Muscle layer of duodenum (tissue), 2 donors: Measurements from ENCODE around the gene ARID1A.

ENCODE experiments used
- H3K27ac ChIP-seq: one replicate; pipeline ENCODE4 v1.7.0; 2013; ENCODE audit warnings: mild to moderate bottlenecking, low read length
- H3K27me3 ChIP-seq: one replicate; pipeline ENCODE4 v1.7.0; 2013; ENCODE audit warnings: low read depth, mild to moderate bottlenecking, control low read depth, low read length
- H3K36me3 ChIP-seq, 2 donors: one replicate each; pipeline ENCODE4 v1.7.0; 2013; ENCODE audit warnings: low read length in 2 of 2, control low read depth in 1 of 2, mild to moderate bottlenecking in 1 of 2; ENCODE audit not compliant: insufficient read depth in 2 of 2, control insufficient read depth in 1 of 2
- H3K4me1 ChIP-seq, 2 donors: one replicate each; pipeline ENCODE4 v1.7.0; 2013; ENCODE audit warnings: low read length in 2 of 2, mild to moderate bottlenecking in 2 of 2, control low read depth in 1 of 2, moderate library complexity in 1 of 2; ENCODE audit not compliant: insufficient read depth in 2 of 2, control insufficient read depth in 1 of 2
- H3K4me3 ChIP-seq, 2 donors: one replicate each; pipeline ENCODE4 v1.7.0; 2013; ENCODE audit warnings: low read length in 2 of 2, low read depth in 1 of 2, mild to moderate bottlenecking in 1 of 2
- H3K9me3 ChIP-seq, 2 donors: one replicate each; pipeline ENCODE4 v1.7.0; 2013; ENCODE audit warnings: low read length in 2 of 2, control low read depth in 1 of 2, mild to moderate bottlenecking in 1 of 2; ENCODE audit not compliant: control insufficient read depth in 1 of 2
- donor health status: healthy.

ARID1A gene

GRCh38 chr1:26820784-26821269, 125.0 kb downstream of the ARID1A start:
- Histone ChIP-seq H3K36me3 (no peaks in the 10 kb centered on the region), H3K27ac (no peak overlapping the region), H3K9me3 (no peaks in the 10 kb centered on the region), H3K27me3 (no peaks in the 10 kb centered on the region), H3K4me1 (peaks cover 0 to 6% of the 10 kb centered on the region in 2 donors), H3K4me3 (no peak overlapping the region)

GRCh38 chr1:26822737-26823395, 127.1 kb downstream of the ARID1A start:
- no peaks in the 10 kb centered on the region for H3K36me3 ChIP-seq
- H3K27me3 ChIP-seq, result no peaks in the 10 kb centered on the region
- peaks cover 4 to 18% of the 10 kb centered on the region in 2 donors for H3K4me1 ChIP-seq
- no peak overlapping the region for H3K4me3 ChIP-seq
- no peaks in the 10 kb centered on the region for H3K9me3 ChIP-seq
- H3K27ac ChIP-seq, result no peak overlapping the region

GRCh38 chr1:26824731-26825130, 128.9 kb downstream of the ARID1A start:
- H3K27me3 ChIP-seq, result no peaks in the 10 kb centered on the region
- H3K27ac ChIP-seq, result no peak overlapping the region
- H3K4me3 ChIP-seq, result no peak overlapping the region
- no peaks in the 10 kb centered on the region for H3K36me3 ChIP-seq
- no peaks in the 10 kb centered on the region for H3K9me3 ChIP-seq
- H3K4me1 ChIP-seq, result peaks cover 16 to 34% of the 10 kb centered on the region in 2 donors

DNA sequence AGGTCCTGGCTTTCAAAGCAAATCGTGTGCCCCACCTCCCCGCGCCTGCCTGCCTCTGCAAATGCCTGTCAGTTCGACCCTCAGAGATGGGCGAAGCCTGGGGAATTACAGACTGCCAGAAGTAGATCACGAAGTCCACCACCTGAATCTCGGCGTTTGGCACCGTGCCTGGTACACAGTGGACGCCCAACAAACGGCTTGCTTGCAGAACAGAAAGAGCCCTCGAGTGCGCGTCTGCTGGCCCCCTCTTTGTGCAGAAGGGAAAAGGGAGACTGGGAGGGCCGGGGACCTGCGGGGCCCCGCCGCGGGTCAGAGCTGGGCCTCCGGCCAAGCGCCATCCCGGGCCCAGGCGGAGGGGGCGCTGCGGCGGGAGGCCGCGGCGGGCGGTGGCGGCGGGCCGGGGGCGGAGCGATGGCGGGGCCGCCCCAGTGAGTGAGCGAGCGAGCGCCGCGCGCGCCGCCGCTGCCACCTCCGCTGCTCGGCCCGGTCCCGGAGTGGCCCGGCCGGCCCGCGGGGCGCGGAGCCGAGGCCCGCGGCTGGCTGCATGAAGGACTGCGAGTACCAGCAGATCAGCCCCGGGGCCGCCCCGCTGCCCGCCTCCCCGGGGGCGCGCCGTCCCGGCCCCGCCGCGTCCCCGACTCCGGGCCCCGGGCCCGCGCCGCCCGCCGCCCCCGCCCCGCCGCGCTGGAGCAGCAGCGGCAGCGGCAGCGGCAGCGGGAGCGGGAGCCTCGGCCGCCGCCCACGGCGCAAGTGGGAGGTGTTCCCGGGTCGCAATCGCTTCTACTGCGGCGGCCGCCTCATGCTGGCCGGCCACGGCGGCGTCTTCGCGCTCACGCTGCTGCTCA, 130.7 kb downstream of the ARID1A start, which contains the start of gene ZDHHC18:
ZDHHC18 (plus strand) TSS at position 428 of the 845 bp plus-strand sequence; CDS start at position 545, 117 bp downstream.
- Histone ChIP-seq H3K4me1 (peaks cover 16 to 34% of the 10 kb centered on the region in 2 donors), H3K36me3 (peaks cover 0 to 4% of the 10 kb centered on the region in 2 donors), H3K4me3 (peak within 1 kb of the TSS; percentile 70 to 80), H3K27me3 (no peaks in the 10 kb centered on the region), H3K27ac (peak within 1 kb of the TSS; percentile 72), H3K9me3 (no peaks in the 10 kb centered on the region)

GRCh38 chr1:26827106-26827604, 131.3 kb downstream of the ARID1A start:
- peaks cover 4 to 6% of the 10 kb centered on the region in 2 donors for H3K36me3 ChIP-seq
- H3K9me3 ChIP-seq, result no peaks in the 10 kb centered on the region
- peaks cover 16 to 34% of the 10 kb centered on the region in 2 donors for H3K4me1 ChIP-seq
- peak overlapping the region; percentile 66 to 73 for H3K4me3 ChIP-seq
- no peaks in the 10 kb centered on the region for H3K27me3 ChIP-seq
- H3K27ac ChIP-seq, result peak overlapping the region; percentile 63

DNA sequence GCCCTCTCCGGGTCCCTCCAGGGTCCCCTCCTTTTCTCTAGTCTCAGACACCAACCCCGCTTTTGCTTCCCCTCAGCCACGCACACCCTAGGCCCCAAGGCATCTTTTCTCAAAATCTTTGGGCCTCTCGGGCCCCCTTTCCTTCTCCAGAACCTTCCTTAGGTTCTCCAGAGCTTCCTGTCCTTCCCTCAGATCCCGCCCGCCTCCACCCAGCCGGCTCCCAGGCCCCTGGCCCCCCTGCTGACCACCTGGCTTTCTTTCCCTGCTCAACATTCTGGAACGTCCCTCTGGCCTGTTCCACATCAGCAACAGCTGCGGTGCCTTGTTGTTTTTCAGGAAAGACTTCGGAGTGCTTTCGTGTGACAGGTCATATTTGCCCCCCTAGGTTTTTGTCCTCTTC, 131.8 kb downstream of the ARID1A start:
- Histone ChIP-seq H3K9me3 (no peaks in the 10 kb centered on the region), H3K27me3 (no peaks in the 10 kb centered on the region), H3K4me3 (peak overlapping the region; percentile 66 to 73), H3K4me1 (peaks cover 16 to 34% of the 10 kb centered on the region in 2 donors), H3K27ac (peak overlapping the region; percentile 63), H3K36me3 (peaks cover 7 to 11% of the 10 kb centered on the region in 2 donors)

DNA sequence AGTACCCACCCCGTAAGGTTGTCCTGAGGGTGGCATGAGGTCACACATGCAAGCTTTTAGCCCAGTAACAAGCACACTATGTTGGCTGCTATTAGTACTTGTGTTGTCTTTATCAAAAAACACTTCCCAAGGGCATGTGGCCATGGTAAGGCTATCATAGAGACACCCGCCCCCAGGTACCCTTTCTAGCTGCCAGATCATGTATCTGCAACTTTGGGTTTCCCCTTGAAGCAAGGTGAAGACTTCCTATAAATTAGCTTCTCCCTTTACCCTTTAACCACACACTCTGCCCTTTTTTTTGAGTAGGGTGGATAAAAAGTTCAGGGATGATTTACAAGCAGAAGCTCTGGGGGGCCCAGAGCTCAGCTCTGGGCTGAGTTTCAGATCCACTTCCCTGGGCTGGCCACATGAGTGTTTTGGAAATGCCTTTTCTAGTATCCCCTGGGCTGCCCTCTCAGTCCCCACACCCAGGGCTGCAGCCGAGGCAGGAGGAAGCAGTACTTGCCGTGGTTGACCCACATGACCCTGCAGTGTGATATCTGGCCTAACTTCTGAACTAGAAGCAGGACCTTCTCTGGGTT, 132.7 kb downstream of the ARID1A start:
- Histone ChIP-seq H3K4me3 (peak overlapping the region; percentile 14 to 33), H3K27ac (peak overlapping the region; percentile 21), H3K9me3 (no peaks in the 10 kb centered on the region), H3K4me1 (peaks cover 16 to 34% of the 10 kb centered on the region in 2 donors), H3K27me3 (no peaks in the 10 kb centered on the region), H3K36me3 (peaks cover 11 to 19% of the 10 kb centered on the region in 2 donors)

DNA sequence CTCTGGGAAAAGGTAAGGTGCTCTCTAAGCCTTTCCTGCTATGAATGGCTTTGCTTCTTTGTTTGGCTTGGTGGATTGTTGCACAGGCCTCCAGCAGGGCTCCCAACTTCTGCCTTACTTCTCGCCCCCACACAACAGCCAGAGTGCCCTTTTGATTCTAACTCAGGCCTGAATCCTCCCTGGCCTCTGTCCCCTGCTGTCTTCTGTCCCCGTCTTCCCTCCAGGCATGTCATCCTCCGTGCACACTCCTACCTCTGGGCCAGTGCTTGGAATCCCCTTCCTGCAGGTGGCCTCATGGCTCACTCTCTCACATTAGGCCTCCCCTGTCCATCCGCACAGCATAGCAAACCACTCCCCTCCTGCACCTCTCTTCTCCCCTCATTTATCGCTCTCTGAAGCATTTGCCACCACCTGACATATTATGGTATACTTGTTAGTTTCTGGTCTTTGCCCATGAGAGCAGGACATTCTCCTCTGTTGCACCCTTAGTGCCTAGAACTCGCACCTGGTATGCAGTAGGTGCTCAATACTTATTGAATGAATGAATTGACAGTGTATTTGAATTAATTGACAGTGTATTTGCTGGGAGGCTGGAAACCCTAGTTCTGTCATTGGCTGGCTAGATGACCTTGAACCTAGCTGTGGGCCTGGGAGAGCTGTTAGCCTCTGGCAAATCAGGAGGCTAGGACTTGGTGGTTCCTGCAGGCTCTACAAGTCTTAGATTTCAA, 133.5 kb downstream of the ARID1A start:
- H3K4me1 ChIP-seq, result peaks cover 16 to 34% of the 10 kb centered on the region in 2 donors
- H3K27ac ChIP-seq, result peak overlapping the region; percentile 21
- peaks cover 11 to 28% of the 10 kb centered on the region in 2 donors for H3K36me3 ChIP-seq
- H3K9me3 ChIP-seq, result no peaks in the 10 kb centered on the region
- no peak overlapping the region for H3K4me3 ChIP-seq
- H3K27me3 ChIP-seq, result no peaks in the 10 kb centered on the region

DNA sequence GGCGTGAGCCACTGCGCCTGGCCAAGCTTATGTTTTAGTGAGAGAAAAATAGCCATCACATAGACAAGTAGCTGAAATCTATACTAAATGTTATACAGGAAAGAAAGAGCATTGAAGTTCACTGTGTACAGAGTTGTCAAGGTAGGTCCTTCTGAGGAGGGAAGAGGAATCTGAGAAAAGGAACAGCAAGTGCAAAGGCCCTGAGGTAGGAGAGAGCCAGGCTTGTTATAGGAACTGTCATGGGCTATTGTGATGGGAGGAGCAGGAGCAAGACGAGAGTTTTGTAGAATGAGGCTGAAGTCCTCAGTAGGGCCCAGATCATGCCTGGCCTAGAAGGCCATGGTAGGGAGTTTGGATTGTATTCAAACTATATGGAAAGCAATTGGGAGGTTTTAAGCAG, 135.2 kb downstream of the ARID1A start:
- Histone ChIP-seq H3K36me3 (peaks cover 14 to 42% of the 10 kb centered on the region in 2 donors), H3K4me1 (peaks cover 14 to 26% of the 10 kb centered on the region in 2 donors), H3K4me3 (no peak overlapping the region), H3K27ac (no peak overlapping the region), H3K27me3 (no peaks in the 10 kb centered on the region), H3K9me3 (no peaks in the 10 kb centered on the region)
